UCSD-AML1 (cell line): ENCODE measurements around the gene AP3B2.

Experiments used
- DNase-seq: peaks from one replicate; lab custom pipeline; 2025; ENCODE audit not compliant: unreplicated experiment; lab: John Stamatoyannopoulos, UW

Gene AP3B2

DNA sequence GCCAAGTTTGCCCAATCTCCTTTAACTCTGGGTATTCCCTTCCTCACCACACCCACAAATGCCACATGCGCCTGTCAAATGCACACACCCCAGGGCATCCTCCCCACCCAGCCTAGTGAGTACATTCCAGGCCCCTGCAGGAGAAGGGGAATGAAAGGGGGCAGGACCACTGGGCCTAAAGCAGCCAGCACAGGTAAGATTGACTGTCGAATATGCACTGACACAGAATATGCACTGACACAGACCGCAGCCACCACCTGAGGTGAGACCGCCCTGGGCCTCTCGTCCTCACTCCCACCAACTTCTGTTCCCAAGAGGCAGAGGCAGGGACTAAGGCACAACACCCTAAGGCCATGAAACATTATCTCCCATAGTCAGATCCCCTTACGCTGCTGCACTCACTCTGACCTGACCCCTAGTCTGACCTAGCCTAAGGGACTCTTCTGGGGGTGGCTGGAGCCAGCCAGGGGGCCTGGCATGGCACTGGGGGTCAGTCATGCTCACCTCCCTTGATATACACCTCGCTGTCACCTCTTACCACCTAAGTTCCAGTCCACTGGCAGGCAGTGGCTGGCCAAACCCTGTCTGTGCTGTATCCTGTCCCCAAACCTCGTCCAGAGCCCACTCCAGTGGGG is 10.8 kb downstream of the AP3B2 start:
- no peak for DNase-seq

GRCh38 chr15:82697735-82698407 is 11.8 kb downstream of the AP3B2 start:
- no peak for DNase-seq

- DNase-seq, result no peak
These were observed 17.5 kb downstream of the AP3B2 start for GRCh38 chr15:82692171-82692570.

- DNase-seq, result no peak
These were observed 20.5 kb downstream of the AP3B2 start for GRCh38 chr15:82689147-82689546.

DNA sequence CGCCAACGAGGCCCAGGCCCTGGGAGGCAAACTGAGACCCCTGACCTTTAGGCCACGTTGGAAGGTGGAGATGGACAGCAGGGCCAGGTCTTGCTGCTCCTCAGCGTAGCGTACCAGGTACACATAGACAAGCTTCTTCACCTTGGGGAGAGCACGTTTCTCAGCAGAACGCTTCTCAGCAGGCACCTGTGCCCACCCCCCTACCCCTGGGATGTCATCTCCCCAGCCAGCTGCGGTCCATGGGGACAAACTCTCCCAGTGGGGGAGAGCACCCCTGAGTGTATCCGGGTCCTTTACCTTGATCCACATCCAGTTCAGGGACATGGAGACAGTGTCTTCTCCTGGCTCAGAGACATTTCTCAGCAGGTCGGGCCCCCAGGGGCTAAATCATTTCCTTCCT is 21.0 kb downstream of the AP3B2 start:
- DNase-seq, result no peak

GRCh38 chr15:82681371-82681770 is 28.3 kb downstream of the AP3B2 start:
- no peak for DNase-seq

GRCh38 chr15:82680200-82681102 is 29.2 kb downstream of the AP3B2 start:
- DNase-seq, result no peak

DNA sequence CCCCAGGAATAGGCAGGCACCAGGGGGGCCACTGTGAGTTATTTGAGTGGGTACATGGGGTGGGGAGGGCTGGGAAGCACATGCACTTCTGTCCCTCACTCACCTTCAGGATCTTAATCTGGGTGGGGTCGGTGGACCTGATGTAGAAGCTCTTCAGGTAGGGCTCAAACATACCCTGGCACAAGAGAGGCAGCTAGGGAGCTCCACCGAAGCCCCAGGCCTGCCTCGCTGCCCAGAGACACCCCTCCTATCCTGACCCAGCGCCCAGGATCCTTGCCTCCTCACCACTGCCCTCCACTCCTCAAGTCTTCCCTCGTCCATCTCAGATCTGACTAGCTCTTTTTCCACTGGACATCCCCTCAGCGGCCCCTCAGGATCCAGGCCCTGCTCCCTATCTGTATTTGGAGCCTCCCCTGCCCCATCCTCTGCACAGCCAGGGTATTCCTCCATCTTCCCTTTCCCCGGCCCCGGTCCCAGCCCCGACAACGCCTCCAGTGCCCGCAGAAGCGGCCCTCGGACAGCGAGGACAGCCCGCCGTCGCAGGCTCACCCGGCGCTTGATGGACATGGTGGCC is 30.0 kb downstream of the AP3B2 start:
- DNase-seq, result no peak

GRCh38 chr15:82677720-82678323 is 31.9 kb downstream of the AP3B2 start:
- no peak for DNase-seq

DNA sequence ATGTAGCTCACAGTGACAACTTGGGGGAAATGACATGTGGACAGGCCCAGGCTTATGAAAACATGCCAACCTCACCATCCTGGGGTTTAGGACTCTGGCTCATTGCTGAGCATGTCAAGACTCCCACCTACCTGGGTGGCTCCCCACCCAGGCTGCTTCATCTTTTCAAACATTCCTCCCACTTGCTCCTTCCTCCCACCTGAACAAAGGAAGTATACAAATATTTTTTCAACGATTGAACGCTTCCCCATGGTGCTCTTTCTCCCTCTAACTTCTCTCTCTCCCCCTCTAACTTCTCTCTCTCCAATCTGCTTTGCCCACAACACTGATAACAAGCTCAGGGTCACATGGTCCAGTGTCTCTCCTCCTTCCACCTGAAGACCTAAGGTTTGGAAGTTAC is 34.8 kb downstream of the AP3B2 start:
- DNase-seq, result no peak

- no peak for DNase-seq
These were observed 39.0 kb downstream of the AP3B2 start for GRCh38 chr15:82670699-82671098.

GRCh38 chr15:82666606-82667005 is 43.1 kb downstream of the AP3B2 start:
- DNase-seq, result no peak

- DNase-seq, result no peak
These were observed 45.7 kb downstream of the AP3B2 start for GRCh38 chr15:82664021-82664420.

- DNase-seq, result peak; percentile 57
These were observed 46.5 kb downstream of the AP3B2 start for GRCh38 chr15:82663186-82663600.

GRCh38 chr15:82662641-82663040 is 47.0 kb downstream of the AP3B2 start:
- DNase-seq, result no peak

GRCh38 chr15:82660378-82660777 is 49.3 kb downstream of the AP3B2 start:
- DNase-seq, result no peak

DNA sequence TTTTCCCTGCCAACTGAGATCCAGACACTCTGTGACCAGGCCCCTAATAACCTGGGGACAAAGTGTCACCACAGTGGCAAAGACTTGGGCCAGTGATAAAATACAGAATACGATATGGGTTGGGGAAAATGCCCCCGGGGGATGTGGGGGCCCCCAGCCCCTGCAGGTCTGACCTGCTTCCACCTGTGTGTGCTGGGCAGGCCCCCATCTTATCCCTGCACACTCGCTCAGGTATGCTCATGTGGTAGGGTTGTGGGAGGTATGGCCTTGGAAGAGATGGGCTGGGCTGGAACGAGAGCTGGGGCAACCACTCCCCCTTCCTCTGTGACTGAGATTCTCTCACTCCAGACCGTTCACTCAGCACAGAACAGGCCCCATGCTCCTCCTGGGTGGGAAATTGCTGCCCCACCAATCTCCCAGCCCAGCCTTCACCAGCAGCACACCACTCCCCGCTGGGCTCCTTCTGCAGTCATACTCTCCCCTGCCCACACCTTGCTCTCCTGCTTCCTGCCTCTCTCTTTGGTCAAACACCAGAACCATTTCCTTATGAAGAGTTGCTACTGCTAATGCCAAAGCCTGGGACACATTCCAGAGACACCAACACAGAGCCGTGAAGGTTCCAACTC is 52.9 kb downstream of the AP3B2 start:
- no peak for DNase-seq

DNA sequence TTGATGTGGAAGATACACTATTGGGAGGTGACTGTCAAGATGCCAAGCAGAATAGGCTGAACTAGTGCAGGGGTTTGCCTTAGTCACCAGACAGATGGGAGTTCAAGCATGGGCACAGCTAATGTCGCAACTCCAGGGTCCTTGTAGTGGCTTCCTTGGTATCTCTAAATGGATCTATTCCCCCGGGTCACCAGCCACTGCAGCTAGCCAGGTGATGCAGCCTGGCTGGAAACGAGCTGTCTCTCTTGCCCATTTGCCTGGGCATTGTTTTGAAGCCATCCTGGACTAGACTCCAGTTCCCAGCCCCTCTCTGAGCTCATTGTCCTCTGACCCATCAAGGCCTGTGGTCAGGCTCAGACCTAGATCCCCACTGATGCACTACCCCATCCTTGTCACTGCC is 54.1 kb downstream of the AP3B2 start:
- no peak for DNase-seq

DNA sequence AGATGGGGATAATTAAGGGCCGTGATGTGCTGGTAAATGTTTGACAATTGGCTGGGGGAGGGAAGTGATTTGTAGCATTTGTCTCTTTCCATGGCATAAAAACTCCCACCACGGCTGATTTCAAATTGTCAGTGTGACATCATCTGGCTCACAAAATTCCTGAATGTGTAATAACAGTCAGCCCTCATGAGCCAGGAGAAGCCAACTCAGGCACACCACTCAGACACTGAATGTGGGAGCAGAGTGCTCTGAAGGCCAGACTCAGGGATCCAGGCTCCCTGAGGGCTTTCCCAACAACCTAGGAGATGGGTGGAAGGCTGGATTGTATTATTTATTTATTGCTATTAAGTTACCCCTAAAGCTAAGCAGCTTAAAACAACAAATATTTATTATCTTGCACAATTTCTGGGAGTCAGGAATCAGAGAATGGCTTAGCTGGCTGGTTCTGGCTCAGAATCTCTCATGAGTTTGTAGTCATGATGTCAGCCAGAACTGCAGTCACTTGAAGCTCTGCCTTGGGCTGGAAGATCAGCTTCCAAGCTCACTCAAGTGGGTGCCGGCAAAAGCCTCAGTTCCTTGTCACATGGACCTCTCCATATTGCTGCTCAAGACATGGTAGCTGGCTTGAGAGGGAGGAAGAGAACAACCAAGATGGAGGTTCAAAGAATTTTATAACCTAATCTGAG is 56.0 kb downstream of the AP3B2 start:
- DNase-seq, result no peak

GRCh38 chr15:82651708-82652107 is 58.0 kb downstream of the AP3B2 start:
- no peak for DNase-seq
